Omental fat pad (tissue), 4 donors: Measurements from ENCODE around the gene TFAM. TPM values are rescaled to one million over a fixed set of nuclear protein-coding genes. Genes with fewer than 3 reads are reported as not detected.
A peak's percentile ranks its signal among the peaks of the same experiment; 100 is the strongest.
"Not testable (repeated sequence)": the region's sequence is repeated elsewhere in the genome, so short reads cannot be mapped to it uniquely, and the experiment has no call there.

Source experiments
- ATAC-seq: fragments of 150-250 bp; one replicate; pipeline ENCODE4 v1.9.1; 2016; ENCODE audit warnings: mild to moderate bottlenecking, moderate library complexity; ENCODE audit not compliant: low FRiP score
- DNase-seq: peaks from one replicate; pipeline ENCODE4 v3.0.0-alpha.2; 2019; ENCODE audit warnings: low spot score
- CTCF ChIP-seq, 3 donors: fragments of 450-650 bp; IDR thresholded peaks; one replicate each; pipeline ENCODE4 v1.5.1; 2016 to 2017; ENCODE audit warnings: antibody characterized with exemption in 3 of 3, mild to moderate bottlenecking in 3 of 3, moderate library complexity in 2 of 3
- total RNA-seq, 4 donors: library from RNA; depleted of rRNA; stranded (reverse); fragments of >200 nt; gene quantifications; one replicate each; pipeline ENCODE4 v1.1.0, GENCODE V29; 2016

TFAM gene
- total RNA-seq, 4 donors from 2014 or later = 21.7 to 28.2 (median 23.1) TPM

- TF ChIP-seq CTCF (IDR thresholded peaks at IDR 0.05) = no peak
- ATAC-seq = no peak
- no peak for DNase-seq
Observed at GRCh38 chr10:58409956-58410610, 24.9 kb downstream of the TFAM start.

DNA sequence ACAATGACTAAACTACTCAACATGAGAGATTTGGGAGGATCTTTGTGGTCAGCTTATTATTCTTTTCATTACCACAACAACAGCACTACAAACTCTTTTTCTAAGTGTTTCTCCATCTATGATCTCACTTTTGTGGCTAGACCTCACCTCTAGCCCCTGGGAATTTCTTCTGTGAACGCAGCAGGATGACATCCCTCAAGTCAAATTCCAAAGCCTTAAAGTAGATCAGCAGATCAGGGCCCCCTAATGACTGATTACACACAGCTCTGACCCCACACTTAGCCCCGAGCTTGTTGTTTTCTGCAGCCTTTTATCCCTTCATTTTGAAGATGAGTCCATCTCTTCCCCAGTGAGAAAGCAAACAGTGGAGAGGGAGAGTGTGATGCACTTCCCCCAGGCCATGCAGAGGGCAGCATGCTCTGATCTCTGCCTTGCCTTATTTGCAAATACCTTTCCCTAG is 27.3 kb downstream of the TFAM start:
- DNase-seq = no peak
- no peak for ATAC-seq
- no peak for TF ChIP-seq CTCF (IDR thresholded peaks at IDR 0.05)

GRCh38 chr10:58414270-58415041 is 29.2 kb downstream of the TFAM start:
- no peak for TF ChIP-seq CTCF (IDR thresholded peaks at IDR 0.05)
- ATAC-seq (peak; percentile 77), DNase-seq (no peak)

DNA sequence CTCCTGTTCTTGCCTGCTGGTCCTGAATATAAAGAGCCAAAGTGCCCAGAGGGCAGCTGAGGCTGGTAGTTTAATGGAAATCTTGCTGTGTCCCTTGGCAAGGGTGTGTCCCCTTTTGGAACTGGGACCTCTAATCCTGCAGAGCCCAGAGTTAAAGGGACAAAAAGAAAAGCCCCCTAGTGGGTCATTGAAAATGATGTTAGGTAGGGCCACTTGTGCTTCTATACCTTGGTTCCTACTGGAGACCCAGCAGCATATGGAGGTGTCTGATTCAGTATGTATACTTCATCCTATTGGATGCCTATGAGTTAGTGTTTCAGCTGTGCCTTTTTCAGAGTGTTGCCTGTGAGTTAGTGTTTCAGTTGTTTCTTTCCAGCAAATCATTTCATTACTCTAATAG is 30.5 kb downstream of the TFAM start:
- DNase-seq = no peak
- ATAC-seq = no peak
- no peak for TF ChIP-seq CTCF (IDR thresholded peaks at IDR 0.05)

- DNase-seq, ATAC-seq: not testable (repeated sequence)
Observed at GRCh38 chr10:58417902-58418301, 32.7 kb downstream of the TFAM start.

DNA sequence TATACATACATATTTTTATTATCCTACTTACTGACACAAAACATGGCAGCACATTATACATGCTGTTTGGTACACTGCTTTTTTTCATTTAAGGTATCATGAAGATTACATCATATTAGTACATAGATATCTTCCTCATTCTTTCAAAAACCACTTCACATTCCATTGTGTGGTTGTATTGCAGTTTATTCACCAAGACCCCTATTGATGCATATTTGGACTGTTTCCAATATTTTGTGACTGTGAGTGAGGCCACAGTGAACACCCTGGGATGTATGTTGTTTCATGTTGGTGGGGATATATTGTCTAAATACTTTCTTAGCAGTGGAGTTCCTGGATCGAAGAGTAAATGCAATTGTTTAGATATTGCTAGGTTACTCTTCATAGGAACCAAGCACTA is 39.0 kb downstream of the TFAM start:
- no peak for TF ChIP-seq CTCF (IDR thresholded peaks at IDR 0.05)
- no peak for ATAC-seq
- DNase-seq = no peak

DNA sequence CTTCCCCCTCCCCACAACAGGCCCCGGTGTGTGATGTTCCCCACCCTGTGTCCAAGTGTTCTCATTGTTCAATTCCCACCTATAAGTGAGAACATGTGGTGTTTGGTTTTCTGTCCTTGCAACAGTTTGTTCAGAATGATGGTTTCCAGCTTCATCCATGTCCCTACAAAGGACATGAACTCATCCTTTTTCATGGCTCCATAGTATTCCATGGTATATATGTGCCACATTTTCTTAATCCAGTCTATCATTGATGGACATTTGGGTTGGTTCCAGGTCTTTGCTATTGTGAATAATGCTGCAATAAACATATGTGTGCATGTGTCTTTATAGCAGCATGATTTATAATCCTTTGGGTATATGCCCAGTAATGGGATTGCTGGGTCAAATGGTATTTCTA is 43.2 kb downstream of the TFAM start:
- not testable (repeated sequence) for ATAC-seq, DNase-seq

DNA sequence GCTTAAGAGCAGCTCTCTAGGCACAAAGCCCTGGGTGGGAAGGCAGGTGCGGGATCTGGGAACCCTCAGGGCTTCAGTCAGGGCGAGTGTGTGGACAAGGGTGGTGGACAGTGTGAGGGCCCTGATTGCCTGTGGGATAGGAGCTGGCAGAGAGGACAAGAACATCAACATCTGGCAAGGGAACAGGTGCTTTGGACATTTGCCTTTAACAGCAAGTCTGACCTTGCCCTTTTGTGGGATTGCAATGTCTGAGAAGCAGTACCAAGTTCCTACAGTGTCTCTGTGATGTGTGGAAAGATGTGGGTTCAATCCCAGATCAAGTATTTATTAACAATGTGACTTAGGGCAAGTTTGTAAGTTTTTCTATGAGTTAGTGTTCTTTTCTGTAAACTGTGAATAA is 46.7 kb downstream of the TFAM start:
- DNase-seq = no peak
- ATAC-seq = no peak

More for the DNA sequence above, 46.7 kb downstream of the TFAM start:
- TF ChIP-seq CTCF (IDR thresholded peaks at IDR 0.05) = no peak
